Measurements from ENCODE around the gene TRIM5.
"Not testable (repeated sequence)": the region's sequence is repeated elsewhere in the genome, so short reads cannot be mapped to it uniquely, and the experiment has no call there.

Gene TRIM5

GRCh38 chr11:5688482-5688881 lies 3.6 kb upstream of the TRIM5 start:
- no peak for DNase-seq

GRCh38 chr11:5686426-5686825 lies 1.6 kb upstream of the TRIM5 start:
- no peak for DNase-seq

- no peak for DNase-seq
Measured at GRCh38 chr11:5684036-5684645, 733 bp downstream of the TRIM5 start.

DNA sequence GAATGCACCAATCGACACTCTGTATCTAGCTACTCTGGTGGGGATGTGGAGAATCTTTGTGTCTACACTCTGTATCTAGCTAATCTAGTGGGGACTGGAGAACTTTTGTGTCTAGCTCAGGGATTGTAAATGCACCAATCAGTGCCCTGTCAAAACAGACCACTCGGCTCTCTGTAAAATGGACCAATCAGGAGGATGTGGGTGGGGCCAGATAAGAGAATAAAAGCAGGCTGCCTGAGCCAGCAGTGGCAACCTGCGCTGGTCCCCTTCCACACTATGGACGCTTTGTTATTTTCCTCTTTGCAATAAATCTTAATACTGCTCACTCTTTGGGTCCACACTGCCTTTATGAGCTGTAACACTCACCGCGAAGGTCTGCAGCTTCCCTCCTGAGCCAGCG lies 1.3 kb downstream of the TRIM5 start:
- DNase-seq: peak; percentile 66 to 77

GRCh38 chr11:5682890-5683441 lies 1.9 kb downstream of the TRIM5 start:
- not testable (repeated sequence) for DNase-seq

DNA sequence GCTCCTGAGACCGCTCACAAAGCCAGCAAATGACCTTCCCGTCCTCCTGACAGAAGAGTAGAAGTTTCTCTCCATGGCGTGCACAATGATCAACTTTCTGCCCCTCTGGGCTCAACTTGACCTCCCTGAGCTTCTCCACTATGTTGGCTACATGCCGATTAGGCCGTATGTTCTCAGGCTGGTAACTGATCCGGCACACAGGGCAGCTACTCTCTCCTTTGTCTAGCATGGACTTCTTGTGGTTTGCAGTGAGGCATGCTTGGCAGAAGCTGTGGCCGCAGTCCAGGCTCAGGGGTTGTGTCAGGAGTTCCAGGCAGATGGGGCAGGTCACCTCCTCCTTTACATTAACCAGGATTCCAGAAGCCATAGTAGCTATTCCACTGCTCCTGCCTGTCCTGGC lies 5.1 kb downstream of the TRIM5 start:
- DNase-seq: no peak

GRCh38 chr11:5674391-5674790 lies 10.5 kb downstream of the TRIM5 start:
- DNase-seq: no peak

DNA sequence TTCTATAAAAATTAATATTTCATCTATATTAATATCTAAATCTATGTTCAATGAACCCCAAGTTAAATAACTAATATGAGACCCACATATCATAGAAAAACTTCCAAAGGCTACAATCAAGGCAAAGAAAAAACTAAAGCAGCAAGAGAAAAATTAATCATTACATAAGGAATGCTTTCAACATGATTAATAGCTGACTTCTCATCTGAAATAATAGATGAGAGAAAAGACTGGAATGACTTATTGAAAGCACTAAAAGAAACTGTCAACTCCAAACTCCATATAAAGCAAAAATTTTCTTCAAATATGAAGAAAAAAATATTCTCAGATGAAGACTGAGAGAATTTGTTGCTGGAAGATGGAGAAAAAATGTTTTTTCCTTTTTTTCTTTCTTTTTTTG lies 13.0 kb downstream of the TRIM5 start:
- DNase-seq: no peak

DNA sequence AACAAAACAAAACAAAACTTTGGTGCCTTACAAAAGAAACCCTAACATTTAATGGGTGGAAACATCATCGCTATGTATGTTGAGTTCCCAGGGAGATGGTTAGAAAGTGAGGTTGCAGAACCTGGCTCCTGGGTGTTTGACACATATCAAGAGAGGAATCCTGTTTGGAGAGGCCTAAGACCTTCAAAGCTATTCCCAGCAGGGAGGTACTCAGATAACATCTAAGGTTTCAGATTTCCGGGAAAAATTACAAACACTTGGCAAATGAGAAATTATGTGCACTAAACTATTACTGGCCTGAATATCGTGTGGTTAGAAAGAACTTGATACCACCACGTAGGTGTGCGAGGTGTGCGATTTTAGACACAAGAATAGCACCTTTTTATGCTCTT lies 18.5 kb downstream of the TRIM5 start:
- DNase-seq: no peak

DNA sequence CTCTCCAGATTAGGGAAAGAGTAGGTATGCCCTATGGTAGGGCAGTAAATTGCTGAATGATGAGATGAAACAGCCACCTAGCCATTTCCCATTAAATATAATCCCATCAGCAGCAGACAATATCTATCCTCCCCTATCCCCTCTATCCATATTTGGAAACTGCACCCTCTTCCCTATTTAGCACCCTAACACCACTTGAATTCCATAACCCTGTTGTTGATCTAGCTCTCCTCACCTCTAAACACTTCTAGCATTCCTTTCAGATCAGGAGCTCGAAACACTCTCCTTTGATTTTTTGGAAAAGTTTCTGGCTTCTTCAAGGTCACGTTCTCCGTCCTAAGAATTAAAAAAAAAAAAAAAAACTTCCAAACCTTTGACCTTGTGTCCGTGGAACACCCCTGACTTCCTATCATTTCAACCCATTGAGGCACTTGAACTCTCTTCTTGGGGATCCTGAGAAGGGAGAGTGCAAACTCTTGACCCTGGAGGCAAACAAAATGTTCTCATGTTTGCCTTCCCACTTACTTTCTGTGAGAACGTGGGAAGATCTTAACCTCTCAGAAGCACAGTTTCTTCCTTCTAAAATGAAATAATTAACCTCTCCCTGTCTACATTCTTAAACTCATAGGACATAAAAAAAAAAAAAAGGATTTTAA lies 19.0 kb downstream of the TRIM5 start:
- no peak for DNase-seq

DNA sequence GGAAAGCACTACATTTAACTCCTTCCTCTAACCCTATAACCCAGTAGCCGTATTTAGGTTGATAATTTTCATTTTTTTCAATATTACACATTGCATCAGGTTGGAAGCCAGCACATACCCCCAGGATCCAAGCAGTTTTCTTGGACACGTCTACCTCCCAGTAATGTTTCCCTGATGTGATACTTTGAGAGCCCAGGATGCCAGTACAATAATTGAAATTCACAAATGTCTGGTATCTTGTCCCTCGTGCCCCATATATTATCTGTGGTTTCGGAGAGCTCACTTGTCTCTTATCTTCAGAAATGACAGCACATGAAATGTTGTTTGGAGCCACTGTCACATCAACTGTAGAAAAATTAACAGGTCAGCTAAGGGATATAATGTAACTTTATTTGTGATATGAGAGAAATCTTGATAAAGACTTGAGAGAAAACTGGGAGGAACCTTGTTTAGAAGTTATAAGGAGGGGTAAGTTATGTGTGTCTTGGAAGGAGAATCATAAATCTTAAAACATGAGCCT lies 19.8 kb downstream of the TRIM5 start:
- DNase-seq: no peak

- no peak for DNase-seq
Measured at GRCh38 chr11:5663511-5663910, 21.4 kb downstream of the TRIM5 start.

DNA sequence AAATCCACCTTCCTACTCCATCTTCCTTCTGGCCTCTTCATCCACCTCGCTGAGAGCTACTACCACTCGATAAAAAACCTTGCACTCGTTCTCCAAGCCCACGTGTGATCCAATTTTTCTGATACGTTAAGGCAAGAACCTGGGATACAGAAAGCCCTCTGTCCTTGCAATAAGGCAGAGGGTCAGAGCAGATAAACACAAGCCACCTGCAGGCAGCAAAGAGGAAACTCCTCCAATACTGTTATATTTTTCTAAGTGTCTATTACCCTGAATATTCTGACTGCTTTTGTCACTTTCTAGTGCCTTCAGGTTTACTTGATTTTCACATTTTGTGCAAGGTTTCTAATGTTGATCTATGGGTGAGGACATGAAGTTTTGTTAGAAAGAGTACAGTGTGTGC lies 26.6 kb downstream of the TRIM5 start:
- DNase-seq: no peak

DNA sequence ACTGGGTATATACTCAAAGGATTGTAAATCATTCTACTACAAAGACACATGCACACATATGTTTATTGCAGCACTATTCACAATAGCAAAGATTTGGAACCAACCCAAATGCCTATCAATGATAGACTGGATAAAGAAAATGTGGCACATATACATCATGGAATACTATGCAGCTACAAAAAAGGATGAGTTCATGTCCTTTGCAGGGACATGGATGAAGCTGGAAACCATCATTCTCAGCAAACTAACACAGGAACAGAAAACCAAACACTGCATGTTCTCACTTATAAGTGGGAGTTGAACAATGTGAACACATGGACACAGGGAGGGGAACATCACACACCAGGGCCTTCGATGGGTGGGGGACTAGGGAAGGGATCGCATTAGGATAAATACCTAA lies 27.9 kb downstream of the TRIM5 start:
- DNase-seq: not testable (repeated sequence)

GRCh38 chr11:5655474-5655873 lies 29.4 kb downstream of the TRIM5 start:
- DNase-seq: no peak

- DNase-seq: no peak
Measured at GRCh38 chr11:5646139-5646538, 38.7 kb downstream of the TRIM5 start.

- no peak for DNase-seq
Measured at GRCh38 chr11:5643585-5643984, 41.3 kb downstream of the TRIM5 start.

GRCh38 chr11:5639953-5640352 lies 44.9 kb downstream of the TRIM5 start:
- no peak for DNase-seq

DNA sequence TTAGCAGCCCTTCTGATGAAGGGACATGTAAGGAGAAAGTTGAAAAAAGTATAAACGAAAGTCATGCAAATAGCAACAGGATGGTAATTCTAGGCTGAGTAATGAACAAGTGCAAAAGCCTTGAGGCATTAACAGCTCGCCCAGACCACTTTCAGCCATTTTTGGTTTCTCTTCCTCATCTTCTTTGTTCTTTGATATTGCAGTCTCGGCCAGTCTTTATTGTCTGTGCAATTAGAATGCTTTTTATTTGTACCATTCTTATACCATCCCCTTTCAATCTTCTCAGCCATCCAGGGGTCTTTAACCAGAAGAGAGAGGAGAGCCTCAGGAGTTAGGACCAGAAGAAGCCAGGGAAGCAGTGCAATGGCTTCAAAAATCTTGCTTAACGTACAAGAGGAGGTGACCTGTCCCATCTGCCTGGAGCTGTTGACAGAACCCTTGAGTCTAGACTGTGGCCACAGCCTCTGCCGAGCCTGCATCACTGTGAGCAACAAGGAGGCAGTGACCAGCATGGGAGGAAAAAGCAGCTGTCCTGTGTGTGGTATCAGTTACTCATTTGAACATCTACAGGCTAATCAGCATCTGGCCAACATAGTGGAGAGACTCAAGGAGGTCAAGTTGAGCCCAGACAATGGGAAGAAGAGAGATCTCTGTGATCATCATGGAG lies 52.8 kb downstream of the TRIM5 start:
- DNase-seq: peak in 1 of 2 donors; percentile 12

DNA sequence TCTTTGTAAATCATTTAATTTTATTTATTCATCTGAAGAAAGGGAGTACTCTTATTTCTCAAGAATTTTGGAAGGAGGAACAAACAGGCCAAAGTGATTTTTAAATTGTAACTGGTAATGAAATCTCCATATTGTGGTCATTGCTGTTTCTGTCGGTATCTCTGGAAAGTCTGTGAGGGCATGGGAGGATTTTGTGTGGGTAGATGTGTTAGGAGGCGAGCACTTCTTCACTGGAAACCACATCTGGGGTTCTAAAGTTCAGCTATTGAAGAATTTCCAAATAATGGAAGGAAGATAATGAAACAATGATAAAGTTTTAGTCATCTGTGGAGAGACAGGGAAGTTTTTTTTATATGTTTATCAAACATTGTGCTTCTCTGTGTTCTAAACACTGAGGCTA lies 53.5 kb downstream of the TRIM5 start:
- DNase-seq: no peak

GRCh38 chr11:5626196-5626595 lies 58.7 kb downstream of the TRIM5 start:
- no peak for DNase-seq

- peak in 1 of 2 donors; percentile 21 for DNase-seq
Measured at GRCh38 chr11:5625281-5625680, 59.6 kb downstream of the TRIM5 start.

- DNase-seq: peak; percentile 91 to 95
Measured at GRCh38 chr11:5624489-5625279, 60.2 kb downstream of the TRIM5 start, which contains the start of gene TRIM34. Gene TRIM34 (plus strand): TSS chr11:5625001. CDS start chr11:5632332, 7,331 bp downstream.

Data from CD4-positive, alpha-beta T cell treated with Interferon alpha-2 for 1 hour (primary cell).